Rectal smooth muscle tissue (tissue), 1 donor: ENCODE results near the gene ARHGAP28.

Source experiments
- H3K27ac ChIP-seq: one replicate; pipeline ENCODE4 v1.7.0; 2013; ENCODE audit warnings: low read depth, low read length, inconsistent platforms
- H3K27me3 ChIP-seq: one replicate; pipeline ENCODE4 v1.7.0; 2013; ENCODE audit warnings: low read length; ENCODE audit not compliant: control insufficient read depth, insufficient read depth
- H3K36me3 ChIP-seq: one replicate; pipeline ENCODE4 v1.7.0; 2013; ENCODE audit warnings: low read length; ENCODE audit not compliant: control insufficient read depth, insufficient read depth
- H3K4me1 ChIP-seq: one replicate; pipeline ENCODE4 v1.7.0; 2013; ENCODE audit warnings: low read length; ENCODE audit not compliant: control insufficient read depth, insufficient read depth
- H3K4me3 ChIP-seq: one replicate; pipeline ENCODE4 v1.7.0; 2013; ENCODE audit warnings: low read length
- H3K9ac ChIP-seq: one replicate; pipeline ENCODE4 v1.7.0; 2013; ENCODE audit warnings: low read length

Gene ARHGAP28

GRCh38 chr18:6738622-6739021 is 9.1 kb downstream of the ARHGAP28 start:
- Histone ChIP-seq H3K4me3 (no peak overlapping the region), H3K27me3 (no peaks in the 10 kb centered on the region), H3K27ac (no peak overlapping the region), H3K9ac (no peak overlapping the region), H3K4me1 (no peaks in the 10 kb centered on the region), H3K36me3 (no peaks in the 10 kb centered on the region)

DNA sequence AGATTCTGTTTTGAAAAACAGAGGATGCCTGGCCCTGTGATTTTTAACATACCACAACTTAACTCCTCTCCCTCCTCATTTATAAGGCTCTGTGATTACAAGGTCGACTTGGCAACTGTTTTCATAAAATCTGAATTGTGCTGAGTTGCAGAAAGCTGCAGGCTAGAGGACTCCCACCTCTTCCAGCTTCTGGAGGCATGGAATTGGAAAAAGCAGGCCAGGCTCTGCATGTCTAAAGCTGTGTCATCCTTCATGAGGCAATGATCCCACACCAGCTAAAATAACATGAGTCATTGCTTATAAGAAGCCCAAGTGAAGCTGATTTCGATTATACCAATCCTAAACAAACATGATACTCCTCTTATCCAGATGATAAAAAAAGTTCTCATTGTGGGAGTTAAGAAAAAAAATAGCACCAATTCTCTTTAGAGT is 11.7 kb downstream of the ARHGAP28 start:
- H3K4me1 ChIP-seq = no peaks in the 10 kb centered on the region
- no peak overlapping the region for H3K9ac ChIP-seq
- H3K27me3 ChIP-seq = no peaks in the 10 kb centered on the region
- no peak overlapping the region for H3K4me3 ChIP-seq
- H3K36me3 ChIP-seq = no peaks in the 10 kb centered on the region
- no peak overlapping the region for H3K27ac ChIP-seq

GRCh38 chr18:6741786-6742185 is 12.3 kb downstream of the ARHGAP28 start:
- H3K27me3 ChIP-seq = no peaks in the 10 kb centered on the region
- H3K36me3 ChIP-seq = no peaks in the 10 kb centered on the region
- H3K4me1 ChIP-seq = no peaks in the 10 kb centered on the region
- no peak overlapping the region for H3K27ac ChIP-seq
- no peak overlapping the region for H3K9ac ChIP-seq
- H3K4me3 ChIP-seq = no peak overlapping the region

DNA sequence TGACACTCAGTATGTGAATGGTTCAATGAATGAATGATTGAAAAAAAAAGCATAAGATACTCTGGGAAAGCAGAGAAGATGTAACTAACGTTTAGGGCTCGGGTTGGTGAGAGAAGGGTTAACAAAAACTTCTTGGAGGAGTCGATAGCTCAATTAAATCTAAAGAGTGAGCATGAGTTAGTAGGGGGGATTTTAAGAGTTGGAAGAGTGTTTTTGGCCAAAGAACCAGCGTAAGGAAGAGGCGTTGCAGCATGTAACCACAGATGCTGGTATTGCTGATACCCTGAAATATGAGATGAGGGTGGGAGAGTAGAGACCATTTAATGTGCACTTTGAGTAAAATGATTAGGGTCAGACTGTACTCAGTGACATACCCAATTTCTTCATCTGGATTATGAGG is 14.5 kb downstream of the ARHGAP28 start:
- Histone ChIP-seq H3K27me3 (no peaks in the 10 kb centered on the region), H3K27ac (no peak overlapping the region), H3K9ac (no peak overlapping the region), H3K36me3 (no peaks in the 10 kb centered on the region), H3K4me1 (no peaks in the 10 kb centered on the region), H3K4me3 (no peak overlapping the region)

GRCh38 chr18:6744816-6745455 is 15.4 kb downstream of the ARHGAP28 start:
- no peaks in the 10 kb centered on the region for H3K27me3 ChIP-seq
- H3K27ac ChIP-seq = no peak overlapping the region
- no peaks in the 10 kb centered on the region for H3K36me3 ChIP-seq
- no peak overlapping the region for H3K9ac ChIP-seq
- H3K4me3 ChIP-seq = no peak overlapping the region
- no peaks in the 10 kb centered on the region for H3K4me1 ChIP-seq

- Histone ChIP-seq H3K9ac (no peak overlapping the region), H3K27me3 (no peaks in the 10 kb centered on the region), H3K4me3 (no peak overlapping the region), H3K4me1 (no peaks in the 10 kb centered on the region), H3K27ac (no peak overlapping the region), H3K36me3 (no peaks in the 10 kb centered on the region)
These were observed 16.1 kb downstream of the ARHGAP28 start for GRCh38 chr18:6745504-6746031.

DNA sequence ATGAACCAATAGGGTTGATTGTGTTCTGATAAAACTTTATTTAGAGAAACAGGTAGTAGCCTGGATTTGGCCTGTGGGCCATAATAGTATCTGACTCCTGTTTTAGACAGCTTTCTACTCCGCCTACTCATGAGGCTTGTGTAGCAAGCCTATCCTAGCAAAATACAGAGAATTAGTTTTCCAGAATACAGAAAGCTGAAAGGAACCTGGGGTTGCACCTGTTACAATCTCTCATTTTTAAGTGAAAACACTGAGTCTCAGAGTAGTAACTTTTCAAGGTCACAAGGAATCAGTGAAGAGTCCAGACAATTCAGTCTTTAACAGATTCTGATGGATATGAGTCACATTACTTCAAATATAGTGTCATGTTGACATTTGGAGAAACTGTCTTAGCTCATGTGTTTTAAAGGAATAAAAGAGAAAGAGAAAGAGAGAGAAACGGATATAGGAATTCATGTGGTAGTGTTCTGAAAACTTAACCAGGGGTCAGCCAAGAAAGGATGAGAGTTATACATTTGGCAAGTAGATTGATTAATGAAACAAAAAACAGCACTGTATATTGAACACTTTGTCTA is 17.0 kb downstream of the ARHGAP28 start:
- Histone ChIP-seq H3K4me1 (peaks cover 3% of the 10 kb centered on the region), H3K27me3 (no peaks in the 10 kb centered on the region), H3K27ac (no peak overlapping the region), H3K4me3 (no peak overlapping the region), H3K9ac (no peak overlapping the region), H3K36me3 (no peaks in the 10 kb centered on the region)

DNA sequence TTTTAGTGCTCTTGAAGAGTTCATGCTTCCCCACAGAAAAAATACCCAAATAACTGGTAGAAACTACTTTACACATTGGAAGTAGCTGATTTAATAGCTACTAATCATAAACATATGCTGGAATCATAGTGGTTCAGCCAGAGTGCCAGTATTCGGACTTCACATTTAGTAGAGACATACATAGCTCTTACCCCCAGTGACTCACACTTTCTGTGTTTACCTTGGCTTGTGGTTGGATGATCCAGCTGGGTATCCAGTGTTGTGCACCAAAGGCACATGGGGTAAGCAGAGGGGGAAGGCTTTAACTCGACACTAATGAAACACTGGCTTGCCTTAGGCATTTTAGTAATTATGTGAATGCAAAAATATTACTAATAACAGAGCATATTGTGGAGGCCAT is 18.1 kb downstream of the ARHGAP28 start:
- Histone ChIP-seq H3K9ac (no peak overlapping the region), H3K4me1 (peaks cover 3% of the 10 kb centered on the region), H3K27ac (no peak overlapping the region)

GRCh38 chr18:6748241-6748640 is 18.7 kb downstream of the ARHGAP28 start:
- Histone ChIP-seq H3K9ac (no peak overlapping the region), H3K36me3 (no peaks in the 10 kb centered on the region), H3K27ac (no peak overlapping the region), H3K4me3 (no peak overlapping the region), H3K4me1 (peaks cover 3% of the 10 kb centered on the region), H3K27me3 (no peaks in the 10 kb centered on the region)

More for the DNA sequence above, 18.1 kb downstream of the ARHGAP28 start:
- Histone ChIP-seq H3K27me3 (no peaks in the 10 kb centered on the region), H3K4me3 (no peak overlapping the region), H3K36me3 (no peaks in the 10 kb centered on the region)

GRCh38 chr18:6750411-6750810 is 20.9 kb downstream of the ARHGAP28 start:
- Histone ChIP-seq H3K36me3 (no peaks in the 10 kb centered on the region), H3K4me3 (no peak overlapping the region), H3K27ac (no peak overlapping the region), H3K27me3 (no peaks in the 10 kb centered on the region), H3K9ac (no peak overlapping the region), H3K4me1 (peaks cover 3% of the 10 kb centered on the region)

DNA sequence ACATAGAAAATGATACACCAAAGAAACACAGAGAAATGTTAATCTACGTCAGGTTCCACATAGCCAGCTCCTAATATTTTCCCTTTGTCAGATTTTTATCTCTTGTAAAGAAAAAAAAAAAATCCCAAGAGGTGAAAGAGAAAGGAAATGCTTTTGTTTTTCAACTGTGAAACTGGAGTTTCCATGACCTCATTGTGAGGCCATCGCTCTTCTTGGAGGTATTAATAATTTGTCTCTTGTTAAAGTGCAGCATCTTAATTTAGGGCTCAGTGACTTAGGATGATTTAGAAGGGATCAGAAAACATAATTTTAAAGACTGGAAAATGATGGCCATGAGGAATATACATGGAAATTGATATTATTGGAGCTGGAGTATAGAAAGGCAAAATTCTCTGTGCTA is 21.7 kb downstream of the ARHGAP28 start:
- Histone ChIP-seq H3K27ac (no peak overlapping the region), H3K27me3 (no peaks in the 10 kb centered on the region), H3K4me3 (no peak overlapping the region), H3K36me3 (no peaks in the 10 kb centered on the region), H3K9ac (no peak overlapping the region), H3K4me1 (peaks cover 3% of the 10 kb centered on the region)

- Histone ChIP-seq H3K27me3 (no peaks in the 10 kb centered on the region), H3K9ac (no peak overlapping the region), H3K4me1 (peaks cover 3% of the 10 kb centered on the region), H3K27ac (no peak overlapping the region), H3K4me3 (no peak overlapping the region), H3K36me3 (no peaks in the 10 kb centered on the region)
These were observed 22.8 kb downstream of the ARHGAP28 start for GRCh38 chr18:6752202-6752860.
